Measurements from ENCODE around the gene ODAD2.
"Not testable (repeated sequence)": the region's sequence is repeated elsewhere in the genome, so short reads cannot be mapped to it uniquely, and the experiment has no call there.

The ODAD2 gene, protein sequence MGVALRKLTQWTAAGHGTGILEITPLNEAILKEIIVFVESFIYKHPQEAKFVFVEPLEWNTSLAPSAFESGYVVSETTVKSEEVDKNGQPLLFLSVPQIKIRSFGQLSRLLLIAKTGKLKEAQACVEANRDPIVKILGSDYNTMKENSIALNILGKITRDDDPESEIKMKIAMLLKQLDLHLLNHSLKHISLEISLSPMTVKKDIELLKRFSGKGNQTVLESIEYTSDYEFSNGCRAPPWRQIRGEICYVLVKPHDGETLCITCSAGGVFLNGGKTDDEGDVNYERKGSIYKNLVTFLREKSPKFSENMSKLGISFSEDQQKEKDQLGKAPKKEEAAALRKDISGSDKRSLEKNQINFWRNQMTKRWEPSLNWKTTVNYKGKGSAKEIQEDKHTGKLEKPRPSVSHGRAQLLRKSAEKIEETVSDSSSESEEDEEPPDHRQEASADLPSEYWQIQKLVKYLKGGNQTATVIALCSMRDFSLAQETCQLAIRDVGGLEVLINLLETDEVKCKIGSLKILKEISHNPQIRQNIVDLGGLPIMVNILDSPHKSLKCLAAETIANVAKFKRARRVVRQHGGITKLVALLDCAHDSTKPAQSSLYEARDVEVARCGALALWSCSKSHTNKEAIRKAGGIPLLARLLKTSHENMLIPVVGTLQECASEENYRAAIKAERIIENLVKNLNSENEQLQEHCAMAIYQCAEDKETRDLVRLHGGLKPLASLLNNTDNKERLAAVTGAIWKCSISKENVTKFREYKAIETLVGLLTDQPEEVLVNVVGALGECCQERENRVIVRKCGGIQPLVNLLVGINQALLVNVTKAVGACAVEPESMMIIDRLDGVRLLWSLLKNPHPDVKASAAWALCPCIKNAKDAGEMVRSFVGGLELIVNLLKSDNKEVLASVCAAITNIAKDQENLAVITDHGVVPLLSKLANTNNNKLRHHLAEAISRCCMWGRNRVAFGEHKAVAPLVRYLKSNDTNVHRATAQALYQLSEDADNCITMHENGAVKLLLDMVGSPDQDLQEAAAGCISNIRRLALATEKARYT

DNA sequence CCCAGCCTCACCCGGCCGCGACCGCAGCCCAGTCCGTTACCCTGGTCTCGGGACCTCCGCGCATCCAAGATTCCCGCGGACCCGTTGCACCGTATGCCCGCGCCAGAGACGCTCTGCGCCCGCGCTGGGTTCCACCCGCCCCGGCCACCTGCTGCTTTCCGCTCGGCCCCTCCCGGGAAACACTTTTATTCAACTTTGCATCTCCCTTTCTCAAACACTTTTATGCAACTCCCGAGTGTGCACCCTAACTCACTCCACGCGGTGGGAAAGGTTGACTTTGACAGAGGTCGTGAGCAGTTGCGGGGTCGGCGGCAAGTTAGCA lies at the start of gene ODAD2:
ODAD2 (minus strand) TSS at position 126 of the 322 bp plus-strand sequence. CDS start 3,937 bp downstream, outside the sequence.
- DNase-seq: no peak

DNA sequence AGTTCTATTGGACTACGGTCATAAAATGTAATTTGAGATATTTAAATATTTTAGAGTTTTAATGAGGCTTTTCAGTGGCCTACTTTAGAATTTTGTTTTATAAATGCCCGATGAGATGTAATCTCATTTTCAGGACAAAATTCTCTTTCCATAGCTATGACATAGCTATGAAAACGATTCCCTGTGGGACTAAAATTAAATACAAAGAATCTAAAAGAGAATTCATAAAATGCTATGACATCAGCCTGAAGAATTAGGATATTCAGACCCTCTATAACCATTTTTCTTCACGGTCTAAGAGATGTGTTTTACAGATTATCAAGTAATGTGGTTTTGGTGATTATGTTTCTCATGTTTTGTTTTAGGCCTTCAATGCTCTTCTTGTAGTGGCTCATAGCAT lies 48.2 kb upstream of the ODAD2 start:
- no peak for DNase-seq

- DNase-seq: no peak
Observed at GRCh38 chr10:28046579-28046978, 47.7 kb upstream of the ODAD2 start.

DNA sequence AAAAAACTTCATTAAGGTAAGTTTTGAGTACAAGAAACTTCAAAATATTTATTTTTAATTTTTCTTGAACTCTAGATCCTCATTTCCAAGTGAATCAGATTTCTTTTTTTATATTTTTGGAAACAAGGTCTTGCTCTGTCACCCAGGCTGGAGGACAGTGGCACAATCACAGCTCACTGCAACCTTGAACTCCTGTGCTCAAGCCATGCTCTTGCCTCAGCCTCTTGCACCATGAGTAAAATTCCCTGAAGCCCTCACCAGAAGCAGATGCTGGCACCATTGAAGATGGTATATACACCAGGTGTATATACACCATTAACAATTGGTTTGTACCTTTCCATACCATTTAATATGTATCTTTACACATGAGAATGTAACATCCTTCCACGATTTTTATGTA lies 45.1 kb upstream of the ODAD2 start:
- DNase-seq: no peak

- DNase-seq: no peak
Observed at GRCh38 chr10:28036587-28036986, 37.7 kb upstream of the ODAD2 start.

DNA sequence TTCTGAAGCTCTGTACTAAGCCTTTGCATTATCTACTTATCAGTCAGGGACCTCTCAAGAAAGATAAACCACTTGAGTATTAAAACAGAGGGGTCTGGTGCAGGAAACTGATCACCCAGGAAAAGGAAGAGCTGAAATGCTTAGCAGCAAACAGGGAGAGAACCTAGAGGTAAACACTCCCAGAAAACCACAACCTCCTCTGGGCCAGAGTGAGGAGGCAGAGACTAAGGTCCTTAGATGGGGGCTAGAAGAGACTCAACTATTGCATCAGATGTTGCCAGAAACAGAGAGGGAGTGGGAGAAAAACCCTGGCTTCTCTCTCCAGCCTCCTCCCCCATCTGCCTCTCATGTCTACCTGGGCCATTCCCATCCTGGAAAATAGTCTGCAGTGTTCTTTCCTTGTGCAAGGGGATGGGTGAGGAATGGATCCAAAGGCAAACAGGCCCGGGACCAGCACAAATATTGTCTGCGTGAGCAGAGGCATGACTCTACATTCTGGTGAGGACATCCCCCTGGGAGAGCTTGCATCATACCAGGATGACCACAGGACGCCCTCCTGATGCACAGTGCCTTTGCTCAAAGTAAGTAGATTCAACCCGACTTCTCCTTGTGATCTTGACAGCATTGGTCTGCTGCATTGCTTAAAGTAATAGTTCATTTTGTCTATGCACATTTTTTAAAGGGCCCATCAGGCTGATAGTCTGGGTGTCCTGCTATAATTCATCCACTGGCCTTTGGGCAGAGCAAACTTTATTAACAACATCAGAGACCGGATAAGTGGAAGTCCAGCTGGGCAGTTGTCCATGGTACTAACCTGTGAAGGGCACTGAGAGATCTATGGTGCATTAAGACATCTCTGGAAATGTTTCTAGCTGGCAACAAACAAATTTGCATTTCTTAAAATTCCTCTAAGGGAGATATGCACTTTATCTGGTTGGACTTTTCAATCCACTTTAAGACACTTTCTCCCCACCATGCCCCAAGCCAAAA lies 22.4 kb upstream of the ODAD2 start:
- DNase-seq: no peak

GRCh38 chr10:28020080-28020860 lies 21.4 kb upstream of the ODAD2 start:
- no peak for DNase-seq

DNA sequence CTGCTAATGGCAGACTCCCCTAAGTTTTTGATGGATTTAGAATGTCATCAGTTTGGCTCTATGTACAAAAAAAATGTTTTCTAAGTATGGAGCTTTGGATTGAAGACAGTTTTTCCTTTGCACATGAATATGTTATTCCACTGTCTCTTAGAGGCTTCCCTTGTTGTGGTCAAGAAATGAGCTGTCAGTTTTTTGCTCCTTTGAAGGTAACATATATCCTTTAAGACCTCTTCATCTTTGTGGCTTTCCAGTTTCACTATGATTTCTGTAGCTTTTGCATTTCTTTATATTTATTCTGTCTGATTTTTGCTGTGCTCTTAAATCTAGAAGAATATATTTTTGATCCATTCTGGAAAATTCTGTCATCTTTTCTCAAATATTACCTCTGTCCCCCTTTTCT lies 15.8 kb upstream of the ODAD2 start:
- no peak for DNase-seq

DNA sequence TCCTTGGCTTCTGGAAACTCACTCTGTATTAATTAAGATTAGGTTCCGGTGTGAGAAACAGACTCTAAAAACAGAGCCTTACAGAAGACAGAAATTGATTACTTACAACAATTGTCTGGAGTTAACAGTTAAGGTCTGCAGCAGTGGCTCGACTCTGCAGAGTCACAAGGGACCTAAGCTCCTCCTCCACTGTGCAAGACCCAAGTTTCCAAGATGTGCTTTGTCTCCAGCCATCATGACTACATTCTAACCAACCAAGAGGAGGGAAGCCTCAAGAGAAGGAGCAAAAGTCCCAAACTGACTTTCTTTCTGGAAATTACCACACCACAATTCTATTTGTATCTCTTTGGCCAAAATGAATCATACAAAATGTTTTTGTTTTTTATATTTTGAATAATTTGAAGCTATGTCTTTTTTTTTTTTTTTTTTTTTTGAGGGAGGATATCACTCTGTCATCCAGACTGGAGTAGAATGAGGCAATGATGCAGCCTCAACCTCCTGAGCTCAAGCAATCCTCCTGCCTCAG lies 14.2 kb upstream of the ODAD2 start:
- DNase-seq: no peak

- DNase-seq: no peak
Observed at GRCh38 chr10:28010821-28011220, 11.9 kb upstream of the ODAD2 start.

DNA sequence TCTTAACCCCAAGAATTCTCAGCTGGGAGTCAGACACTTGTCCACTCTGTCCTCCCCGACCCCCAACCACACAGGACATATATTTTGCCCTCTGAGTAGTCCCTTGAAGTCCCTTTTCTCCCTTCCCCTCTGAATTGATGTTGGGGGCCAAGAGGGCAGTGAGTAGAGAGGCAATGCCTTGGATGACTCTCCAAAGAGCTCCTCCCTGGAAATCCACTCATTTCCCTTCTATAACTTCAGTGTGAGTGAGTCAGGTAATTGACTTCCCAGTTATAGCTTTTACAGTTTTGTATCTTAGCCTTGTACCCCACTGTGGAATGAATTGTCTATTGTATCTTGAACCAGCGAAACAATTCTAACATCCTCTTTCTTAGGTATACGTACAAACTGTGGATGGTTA lies 9.2 kb upstream of the ODAD2 start:
- no peak for DNase-seq

- no peak for DNase-seq
Observed at GRCh38 chr10:28001353-28001752, 2.5 kb upstream of the ODAD2 start.

DNA sequence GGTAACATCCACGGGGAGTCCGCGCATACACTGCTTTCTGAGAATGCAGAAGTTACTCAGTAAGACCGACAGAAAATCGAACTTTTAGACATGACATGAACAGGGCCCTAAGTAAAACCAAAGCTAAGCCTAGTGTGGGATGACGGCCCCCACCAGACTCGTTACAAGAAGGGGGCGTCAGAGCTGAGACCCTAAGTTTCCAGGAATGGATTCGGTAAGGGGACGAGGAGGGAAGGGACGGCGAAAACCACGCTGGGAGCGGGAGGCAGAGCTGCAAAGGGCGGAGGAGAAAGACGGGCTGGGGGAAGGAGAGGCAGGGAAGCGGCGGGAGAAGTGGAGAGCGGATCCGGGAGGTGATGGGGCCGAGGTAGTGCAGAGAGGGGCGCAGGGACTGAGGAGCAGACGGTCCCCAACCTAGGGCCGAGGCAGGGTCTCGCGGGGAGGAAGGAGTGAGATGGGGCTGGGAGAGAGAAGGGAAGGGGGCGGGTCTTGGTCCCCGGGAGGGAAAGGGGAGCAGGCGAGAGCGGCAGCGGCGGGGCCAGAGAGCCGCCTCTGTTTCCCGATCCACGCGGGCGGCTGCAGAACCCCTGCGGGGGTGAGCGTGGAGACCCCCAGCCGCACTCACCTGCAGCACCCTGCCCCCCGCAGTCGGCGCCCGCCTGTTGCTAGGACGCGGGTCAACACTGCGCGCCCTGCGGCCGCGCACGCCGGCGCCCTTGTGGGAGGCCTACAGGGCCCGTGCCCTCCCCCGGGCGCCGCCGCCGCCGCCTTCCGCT lies 513 bp downstream of the ODAD2 start:
- DNase-seq: no peak

DNA sequence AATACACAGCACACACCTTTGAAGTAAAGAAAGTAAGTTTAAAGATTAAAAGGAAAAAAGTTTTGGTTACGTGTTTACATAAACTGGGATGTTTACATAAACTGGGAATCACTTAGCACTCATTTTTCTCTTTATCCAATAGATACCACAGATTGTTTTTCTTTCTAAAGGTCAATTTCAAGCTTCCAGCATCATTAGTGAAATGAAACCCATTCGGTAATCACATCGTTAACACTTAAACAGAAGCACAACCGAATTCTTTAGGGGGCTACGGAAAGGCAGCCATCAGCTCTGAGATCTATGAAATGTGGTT lies 1.1 kb downstream of the ODAD2 start:
- no peak for DNase-seq

DNA sequence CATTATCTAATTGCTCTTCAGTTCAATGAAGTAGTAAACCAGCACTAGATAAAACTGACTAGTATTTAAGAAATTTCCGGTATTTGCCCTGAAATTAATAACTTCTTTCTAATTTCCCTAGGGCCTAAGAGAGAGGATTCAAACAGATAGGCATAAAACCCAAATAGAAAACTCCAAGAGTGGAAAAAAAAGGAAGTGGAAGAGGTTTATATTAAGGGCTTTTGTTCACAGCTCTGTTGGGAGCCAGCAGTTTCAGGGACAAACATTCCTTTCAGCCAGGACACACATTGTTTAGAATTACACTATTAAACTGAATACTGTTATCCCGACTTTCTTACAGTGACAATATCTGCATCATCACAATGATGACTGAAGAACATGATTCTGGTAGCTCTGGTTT lies 3.6 kb downstream of the ODAD2 start:
- no peak for DNase-seq

DNA sequence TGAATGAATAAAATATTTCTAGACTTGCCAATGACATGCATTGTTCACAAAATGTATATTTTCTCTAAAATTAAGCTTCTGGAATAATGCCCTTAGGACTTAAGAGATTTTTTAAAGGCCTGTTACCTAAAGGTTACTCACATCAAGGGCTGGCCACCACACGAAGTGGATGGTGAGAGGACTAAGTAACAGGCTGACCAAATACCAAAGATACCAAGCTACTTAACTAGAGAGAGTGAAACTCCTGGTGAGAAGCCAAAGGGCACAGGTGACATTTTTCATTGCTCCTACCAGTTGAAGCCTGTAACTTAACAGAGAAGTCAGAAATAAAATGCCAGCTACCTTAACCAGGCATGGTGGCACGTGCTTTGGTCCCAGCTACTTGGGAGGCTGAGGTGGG lies 9.5 kb downstream of the ODAD2 start:
- DNase-seq: not testable (repeated sequence)

GRCh38 chr10:27986821-27987220 lies 12.1 kb downstream of the ODAD2 start:
- DNase-seq: no peak

- DNase-seq: no peak
Observed at GRCh38 chr10:27982875-27983543, 15.9 kb downstream of the ODAD2 start.

GRCh38 chr10:27981744-27982143 lies 17.1 kb downstream of the ODAD2 start:
- no peak for DNase-seq

- DNase-seq: not testable (repeated sequence)
Observed at GRCh38 chr10:27970795-27971194, 28.1 kb downstream of the ODAD2 start.

Data from stimulated activated CD4-positive, alpha-beta T cell treated with anti-CD3 and anti-CD28 coated beads, Interleukin-4, amount 100 ng/mL, for 24 hours (primary cell).